SK-N-MC (cell line): Measurements from ENCODE around the gene KIF22.
"Not testable (repeated sequence)": the region's sequence is repeated elsewhere in the genome, so short reads cannot be mapped to it uniquely, and the experiment has no call there.

Experiments
- DNase-seq: peaks from one replicate; pipeline ENCODE4 v3.0.0-alpha.2; 2011; ENCODE audit warnings: low read depth, low spot score
- H3K27ac ChIP-seq: fragments of 200-600 bp; sonication (generic); 2 replicates; pipeline ENCODE4 v1.5.1; 2016; ENCODE audit warnings: mixed run types
- H3K36me3 ChIP-seq: fragments of 200-600 bp; sonication (generic); 2 replicates; pipeline ENCODE4 v1.6.1; 2017; ENCODE audit warnings: antibody characterized with exemption, low read length, mixed read lengths; ENCODE audit not compliant: insufficient read depth
- H3K4me3 ChIP-seq: fragments of 200-600 bp; sonication (generic); 2 replicates; pipeline ENCODE4 v1.5.1; 2016
- H3K9ac ChIP-seq: fragments of 200-600 bp; sonication (generic); 2 replicates; pipeline ENCODE4 v1.8.0; 2017; ENCODE audit warnings: mixed run types, mixed read lengths; ENCODE audit not compliant: insufficient read length
- H3K9me3 ChIP-seq: fragments of 200-600 bp; sonication (generic); 2 replicates; pipeline ENCODE4 v1.6.1; 2017; ENCODE audit warnings: low read depth, mild to moderate bottlenecking, antibody characterized with exemption, low read length, moderate library complexity, mixed read lengths
- EZH2 ChIP-seq: fragments of 200-600 bp; sonication (generic); IDR thresholded peaks from one replicate; pipeline ENCODE4 v1.6.1; 2017; ENCODE audit warnings: antibody characterized with exemption
- FOXP2 ChIP-seq: optimal IDR thresholded peaks from 2 replicates; pipeline ENCODE3; 2011; ENCODE audit warnings: mild to moderate bottlenecking, moderate library complexity; ENCODE audit not compliant: insufficient read depth; ENCODE audit errors: extremely low read length, control extremely low read depth
- POLR2AphosphoS5 ChIP-seq: IDR thresholded peaks from 2 replicates; pipeline ENCODE4 v1.6.1; 2012; ENCODE audit warnings: mild to moderate bottlenecking, low read depth, low read length, borderline replicate concordance

Gene KIF22

DNA sequence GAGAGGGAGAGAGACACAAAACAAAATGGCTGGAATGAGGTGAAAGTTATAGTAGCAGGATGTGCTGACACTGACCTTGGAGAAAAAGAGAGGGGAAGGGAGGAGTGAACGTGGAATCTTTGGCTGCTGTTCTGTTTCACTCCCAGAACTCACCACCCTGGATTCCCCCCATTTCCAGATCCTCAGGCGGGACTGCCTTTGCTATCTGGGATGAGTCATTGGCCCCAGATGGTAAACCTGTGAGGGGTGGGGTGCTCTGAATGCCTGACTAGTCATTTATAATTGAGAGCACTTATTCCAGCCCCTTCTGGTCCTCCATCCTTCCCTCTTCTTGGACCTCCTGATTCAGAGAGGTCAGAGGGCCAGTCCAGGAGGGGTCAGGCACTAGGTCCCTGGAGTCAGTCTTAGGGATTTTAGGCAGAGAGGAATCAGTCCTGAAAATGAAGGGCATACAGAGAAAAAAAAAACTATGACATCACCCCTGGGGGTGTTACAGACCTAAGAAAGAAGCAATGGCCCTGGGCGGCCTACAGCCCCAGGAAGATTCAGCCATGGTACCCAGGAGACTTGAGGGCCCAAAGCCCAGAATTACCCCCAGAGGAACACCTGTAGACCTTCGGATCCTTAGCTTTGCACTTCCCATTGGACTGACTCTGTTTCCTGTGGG is 14.7 kb upstream of the KIF22 start:
- no peaks in the 10 kb centered on the region for H3K36me3 ChIP-seq
- no peak for DNase-seq
- TF ChIP-seq FOXP2, result no peak
- no peak for TF ChIP-seq EZH2
- TF ChIP-seq POLR2AphosphoS5, result no peak
- H3K9ac ChIP-seq, result no peak overlapping the region
- no peaks in the 10 kb centered on the region for H3K9me3 ChIP-seq
- no peak overlapping the region for H3K4me3 ChIP-seq
- no peak overlapping the region for H3K27ac ChIP-seq

DNA sequence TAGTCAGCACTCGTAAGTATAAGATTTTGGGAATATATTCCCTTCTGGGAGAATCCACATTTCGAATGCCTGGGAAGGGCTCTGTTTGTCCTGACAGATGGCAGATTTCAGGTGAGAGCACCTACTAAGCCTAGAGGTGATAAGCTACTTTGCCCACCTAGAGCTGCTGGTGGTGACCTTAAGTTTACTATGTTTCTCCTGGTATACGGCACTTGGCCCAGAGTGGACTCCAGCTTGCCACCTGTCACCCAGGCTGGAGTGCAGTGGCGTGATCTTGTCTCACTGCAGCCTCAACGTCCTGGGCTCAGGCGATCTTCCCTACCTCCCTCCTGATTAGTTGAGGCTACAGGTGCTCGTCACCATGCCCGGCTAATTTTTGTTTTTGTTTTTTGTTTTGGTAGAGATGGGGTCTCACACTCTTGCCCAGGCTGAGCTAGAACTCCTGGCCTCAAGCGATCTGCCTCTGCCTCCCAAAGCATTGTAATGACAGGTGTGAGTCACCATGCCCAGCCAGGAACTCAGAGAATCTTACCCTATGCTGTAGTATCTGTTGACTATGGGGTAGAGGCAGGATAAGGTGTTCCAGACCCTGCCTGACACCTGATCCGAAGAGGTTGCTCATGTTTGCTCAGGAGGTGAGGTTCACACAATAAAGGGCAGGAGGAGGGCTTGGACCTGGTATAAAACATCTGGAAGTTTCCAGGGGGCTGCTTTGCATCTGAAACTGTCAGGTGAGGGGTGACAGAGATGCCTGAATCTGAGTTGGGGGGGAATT is 12.8 kb upstream of the KIF22 start, which contains the start of gene ZG16:
TSS of gene ZG16 (plus strand) at position 681 of the 775 bp plus-strand sequence. CDS start 1,011 bp downstream, outside the sequence.
- H3K36me3 ChIP-seq, result no peaks in the 10 kb centered on the region
- DNase-seq, result no peak
- no peak for TF ChIP-seq EZH2
- no peak for TF ChIP-seq FOXP2
- TF ChIP-seq POLR2AphosphoS5, result no peak
- no peak within 1 kb of the TSS for H3K9ac ChIP-seq
- H3K4me3 ChIP-seq, result no peak within 1 kb of the TSS
- H3K9me3 ChIP-seq, result no peaks in the 10 kb centered on the region
- H3K27ac ChIP-seq, result no peak within 1 kb of the TSS

DNA sequence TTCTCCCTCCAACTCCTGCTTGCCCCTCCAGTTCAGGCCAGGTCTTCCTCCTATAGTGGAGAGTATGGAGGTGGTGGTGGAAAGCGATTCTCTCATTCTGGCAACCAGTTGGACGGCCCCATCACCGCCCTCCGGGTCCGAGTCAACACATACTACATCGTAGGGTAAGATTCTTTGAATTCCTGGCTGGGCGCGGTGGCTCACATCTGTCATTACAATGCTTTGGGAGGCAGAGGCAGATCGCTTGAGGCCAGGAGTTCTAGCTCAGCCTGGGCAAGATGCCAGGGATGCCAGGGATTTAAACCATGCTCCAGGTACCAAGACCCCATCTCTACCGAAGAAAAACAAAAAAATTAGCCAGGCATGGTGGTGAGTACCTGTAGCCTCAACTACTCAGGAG is 11.1 kb upstream of the KIF22 start:
- TF ChIP-seq FOXP2 (no peak), EZH2 (no peak), POLR2AphosphoS5 (no peak)
- DNase-seq, result no peak
- Histone ChIP-seq H3K36me3 (no peaks in the 10 kb centered on the region), H3K4me3 (no peak overlapping the region), H3K9me3 (no peaks in the 10 kb centered on the region), H3K27ac (no peak overlapping the region), H3K9ac (no peak overlapping the region)

DNA sequence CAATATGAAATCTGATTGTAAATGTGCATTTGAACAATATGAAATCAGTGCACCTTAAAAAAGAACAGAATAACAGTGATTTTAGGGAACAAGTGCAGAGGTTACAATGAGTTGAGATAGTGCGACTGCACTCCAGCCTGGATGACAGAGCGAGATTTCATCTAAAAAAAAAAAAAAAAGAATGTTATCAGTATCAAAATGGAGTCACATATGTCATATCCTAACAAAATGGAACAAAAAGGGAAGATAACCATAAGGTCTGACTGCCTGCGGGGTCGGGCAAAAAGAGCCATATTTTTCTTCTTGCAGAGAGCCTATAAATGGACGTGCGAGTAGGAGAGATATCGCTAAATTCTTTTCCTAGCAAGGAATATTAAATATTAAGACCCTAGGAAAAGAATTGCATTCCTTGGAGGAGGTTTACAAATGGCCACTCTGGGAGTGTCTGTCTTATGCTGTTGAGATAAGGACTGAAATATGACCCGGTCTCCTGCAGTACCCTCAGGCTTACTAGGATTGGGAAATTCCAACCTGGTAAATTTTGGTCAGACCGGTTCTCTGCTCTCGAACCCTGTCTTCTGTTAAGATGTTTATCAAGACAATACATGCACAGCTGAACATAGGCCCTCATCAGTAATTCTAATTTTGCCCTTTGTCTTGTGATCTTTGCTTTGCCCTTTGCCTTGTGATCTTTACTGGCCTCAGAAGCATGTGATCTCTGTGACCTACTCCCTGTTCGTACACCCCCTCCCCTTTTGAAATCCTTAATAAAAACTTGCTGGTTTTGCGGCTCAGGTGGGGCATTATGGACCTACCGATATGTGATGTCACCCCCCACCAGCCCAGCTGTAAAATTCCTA is 7.2 kb upstream of the KIF22 start:
- H3K9me3 ChIP-seq, H3K4me3 ChIP-seq, H3K9ac ChIP-seq, H3K27ac ChIP-seq, H3K36me3 ChIP-seq, DNase-seq: not testable (repeated sequence)

DNA sequence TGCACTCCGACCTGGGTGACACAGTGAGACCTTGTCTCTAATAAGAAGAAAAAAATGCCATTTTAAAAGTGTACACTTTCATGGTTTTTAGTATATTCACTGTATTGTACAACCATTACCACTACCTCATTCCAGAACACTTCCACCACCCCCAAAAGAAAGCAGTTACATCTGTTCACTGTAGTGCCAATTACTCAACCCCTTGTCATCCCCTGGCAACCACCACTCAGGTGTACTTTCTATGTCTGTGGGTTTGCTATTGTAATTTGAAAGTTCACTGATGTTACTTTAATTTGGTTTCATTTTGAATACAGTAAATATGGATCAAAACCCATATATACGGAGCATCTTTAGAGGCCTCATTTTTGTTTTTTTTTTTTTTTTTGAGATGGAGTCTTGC is 6.4 kb upstream of the KIF22 start:
- H3K27ac ChIP-seq, result no peak overlapping the region
- no peak for TF ChIP-seq FOXP2
- TF ChIP-seq POLR2AphosphoS5, result no peak
- no peak for TF ChIP-seq EZH2
- no peak overlapping the region for H3K9ac ChIP-seq
- no peaks in the 10 kb centered on the region for H3K36me3 ChIP-seq
- H3K9me3 ChIP-seq, result no peaks in the 10 kb centered on the region
- DNase-seq, result no peak
- H3K4me3 ChIP-seq, result no peak overlapping the region

DNA sequence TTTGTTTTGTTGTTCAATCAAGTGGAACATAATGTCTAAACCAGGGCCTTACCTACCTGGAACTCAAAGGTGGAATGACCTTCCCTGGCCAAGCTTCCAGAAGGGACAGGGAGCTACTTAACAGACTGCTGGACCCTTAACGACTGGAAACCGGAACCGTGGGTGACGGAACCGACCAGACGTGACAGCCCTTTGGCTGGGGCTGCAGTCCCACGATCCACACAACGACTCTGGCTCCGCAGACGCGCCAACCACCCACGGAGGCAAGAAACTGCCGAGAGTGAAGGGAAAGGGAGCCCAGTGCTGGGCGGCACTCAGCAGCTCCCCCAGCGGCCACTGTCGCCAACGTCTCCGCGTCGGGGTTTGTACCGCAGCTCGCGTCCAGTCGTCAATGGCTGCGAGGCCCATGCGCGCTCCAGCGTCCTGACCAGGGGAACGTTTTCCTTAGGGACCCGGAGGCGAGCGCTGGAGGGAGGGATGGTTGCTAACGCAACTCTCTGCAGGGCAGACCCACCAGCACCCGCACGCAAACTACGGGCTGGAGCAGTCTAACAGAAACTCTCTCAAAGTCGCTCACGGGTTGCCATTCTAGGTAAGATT is 5.5 kb upstream of the KIF22 start:
- Histone ChIP-seq H3K9ac (no peak overlapping the region), H3K27ac (no peak overlapping the region), H3K4me3 (no peak overlapping the region), H3K36me3 (no peaks in the 10 kb centered on the region), H3K9me3 (no peaks in the 10 kb centered on the region)
- TF ChIP-seq EZH2, result no peak
- TF ChIP-seq FOXP2, result no peak
- TF ChIP-seq POLR2AphosphoS5, result no peak
- no peak for DNase-seq

DNA sequence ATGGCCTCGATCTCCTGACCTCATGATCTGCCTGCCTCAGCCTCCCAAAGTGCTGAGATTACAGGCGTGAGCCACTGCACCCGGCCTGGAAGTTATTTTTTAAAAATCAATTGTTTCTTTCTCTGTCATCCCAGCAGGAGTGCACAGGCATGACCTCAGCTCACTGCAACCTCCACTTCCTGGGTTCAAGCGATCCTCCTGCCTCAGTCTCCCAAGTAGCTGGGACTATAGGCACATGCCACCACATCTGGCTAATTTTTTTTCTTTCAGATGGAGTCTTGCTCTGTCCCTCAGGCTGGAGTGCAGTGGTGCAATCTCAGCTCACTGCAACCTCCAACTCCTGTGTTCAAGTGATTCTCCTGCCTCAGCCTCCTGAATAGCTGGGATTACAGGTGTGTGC is 3.4 kb upstream of the KIF22 start:
- H3K4me3 ChIP-seq, H3K27ac ChIP-seq, H3K36me3 ChIP-seq, H3K9me3 ChIP-seq, H3K9ac ChIP-seq, DNase-seq: not testable (repeated sequence)

DNA sequence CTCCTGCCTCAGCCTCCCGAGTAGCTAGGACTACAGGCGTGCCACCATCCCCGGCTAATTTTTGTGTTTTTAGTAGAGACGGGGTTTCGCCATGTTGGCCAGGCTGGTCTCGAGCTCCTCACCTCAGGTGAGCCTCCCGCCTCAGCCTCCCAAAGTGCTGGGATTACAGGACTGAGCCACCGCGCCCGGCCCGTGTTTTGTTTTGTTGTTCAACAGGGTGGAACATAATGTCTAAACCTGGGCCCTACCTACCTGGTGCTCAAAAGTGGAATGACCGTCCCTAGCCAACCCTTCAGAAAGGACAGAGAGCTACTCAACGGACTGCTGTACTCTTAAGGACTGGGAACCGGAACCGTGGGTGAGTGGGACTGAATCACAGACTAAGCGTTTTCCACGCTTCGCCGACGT is 772 bp upstream of the KIF22 start:
- Histone ChIP-seq H3K4me3 (peak overlapping the region; percentile 84), H3K9me3 (no peaks in the 10 kb centered on the region), H3K9ac (peak overlapping the region; percentile 89), H3K27ac (peak overlapping the region; percentile 87), H3K36me3 (peaks cover 12% of the 10 kb centered on the region; the same call in 1 of the 2 replicates)
- DNase-seq, result no peak
- no peak for TF ChIP-seq EZH2
- no peak for TF ChIP-seq POLR2AphosphoS5
- no peak for TF ChIP-seq FOXP2
